K562 (cell line): Measurements from ENCODE around the gene ZFYVE1.

Experiments
- CEBPB ChIP-seq: fragments of 450-650 bp; IDR thresholded peaks from 2 replicates; pipeline ENCODE4 v1.6.1; 2016; ENCODE audit warnings: missing genetic modification characterization, missing compliant biosample characterization
- CTCF ChIP-seq, 3 experiments: IDR thresholded peaks in 2 of 3; conservative IDR thresholded peaks in 1 of 3; 2 replicates each; pipeline ENCODE4 v1.5.1; 2011 to 2012; ENCODE audit warnings: low read length in 3 of 3, mild to moderate bottlenecking in 3 of 3, control low read depth in 2 of 3, improper control_type of control experiment in 1 of 3, inconsistent platforms in 1 of 3, low read depth in 1 of 3, mixed read lengths in 1 of 3, moderate library complexity in 1 of 3; ENCODE audit not compliant: insufficient read depth in 2 of 3
- EGR1 ChIP-seq: fragments of 450-650 bp; conservative IDR thresholded peaks from 2 replicates; pipeline ENCODE4 v1.6.1; 2017; ENCODE audit warnings: mild to moderate bottlenecking
- EP300 ChIP-seq: IDR thresholded peaks from 2 replicates; pipeline ENCODE4 v1.6.1; 2012; ENCODE audit warnings: low read length, improper control_type of control experiment
- JUNB ChIP-seq: fragments of 450-650 bp; formaldehyde crosslinking; conservative IDR thresholded peaks from 2 replicates; pipeline ENCODE4 v1.4.0; 2020; ENCODE audit warnings: mild to moderate bottlenecking
- MLX ChIP-seq, 2 experiments: fragments of 450-650 bp in 1 of 2; sonication (generic) in 1 of 2; formaldehyde crosslinking; conservative IDR thresholded peaks; 2 replicates each; pipeline versions ENCODE4 v1.4.0 to v1.8.1; 2020 to 2022; ENCODE audit warnings: mild to moderate bottlenecking in 1 of 2, missing genetic modification reagents in 1 of 2
- RAD21 ChIP-seq, 2 experiments: fragments of 250-450 bp in 1 of 2; fragments of 450-650 bp in 1 of 2; sonication (Bioruptor Pico) in 1 of 2; formaldehyde crosslinking in 1 of 2; IDR thresholded peaks in 1 of 2; conservative IDR thresholded peaks in 1 of 2; 2 replicates each; pipeline versions ENCODE4 v1.4.0 to v1.8.0; 2020 to 2022; ENCODE audit warnings: mild to moderate bottlenecking in 2 of 2, moderate library complexity in 1 of 2
- RBM34 ChIP-seq: fragments of 200-400 bp; formaldehyde crosslinking; IDR thresholded peaks from 2 replicates; pipeline ENCODE4 v1.6.1; 2018; ENCODE audit warnings: low read length, borderline replicate concordance; ENCODE audit not compliant: insufficient read depth
- SMAD4 ChIP-seq: fragments of 250-450 bp; sonication (Bioruptor Pico); conservative IDR thresholded peaks from 2 replicates; pipeline ENCODE4 v1.8.0; 2021; ENCODE audit warnings: inconsistent platforms, mild to moderate bottlenecking, moderate library complexity
- TCF15 ChIP-seq: fragments of 250-450 bp; sonication (Bioruptor Pico); IDR thresholded peaks from 2 replicates; pipeline ENCODE4 v1.8.0; 2022; ENCODE audit warnings: moderate library complexity, mild to moderate bottlenecking, inconsistent platforms
- ZNF407 ChIP-seq: fragments of 450-650 bp; IDR thresholded peaks from 2 replicates; pipeline ENCODE4 v1.6.1; 2016; ENCODE audit warnings: low read depth

GRCh38 chr14:72925815-72926291 is 101.1 kb downstream of the ZFYVE1 start:
- TF ChIP-seq RBM34 (no peak), CTCF (IDR thresholded peaks at IDR 0.05 in 2 of 3, conservative IDR thresholded peaks at IDR 0.05 in 1 of 3; ENCODE audit: insufficient read depth in 2 of 3, low read depth in 1 of 3, low read length in 3 of 3) (no peak), RAD21 (CRISPR knock-in tag; conservative IDR thresholded peaks at IDR 0.05 in 1 of 2, IDR thresholded peaks at IDR 0.05 in 1 of 2) (no peak), MLX (CRISPR knock-in tag; conservative IDR thresholded peaks at IDR 0.05) (no peak), TCF15 (CRISPR knock-in tag) (no peak), CEBPB (tag) (no peak), ZNF407 (no peak), EGR1 (peak; percentile 67), EP300 (no peak), SMAD4 (CRISPR knock-in tag) (no peak), JUNB (CRISPR knock-in tag) (no peak)
